ENCODE data around the gene PBXIP1. TPM values are rescaled to one million over a fixed set of nuclear protein-coding genes. Genes with fewer than 3 reads are reported as not detected.

PBXIP1 gene
- total and polyA plus RNA-seq, 2 of the 13 experiments (the other 11 are each of a cell fraction or from before 2014, with no cell fraction given), result 16.3 to 31.9 TPM

GRCh38 chr1:154972517-154973343 is 16.8 kb upstream of the PBXIP1 start (continued):
- TF ChIP-seq HIC2 (CRISPR knock-in tag; IDR thresholded peaks at IDR 0.05; ENCODE audit: low read depth) (peak; percentile 46; the same call in 1 of the 2 replicates), NR3C1 (CRISPR knock-in tag; IDR thresholded peaks at IDR 0.05) (no peak), MBNL3 (CRISPR knock-in tag; conservative IDR thresholded peaks at IDR 0.05) (no peak), TFE3 (CRISPR knock-in tag; IDR thresholded peaks at IDR 0.05) (no peak; the same call in 1 of the 2 replicates), NFATC3 (CRISPR knock-in tag; IDR thresholded peaks at IDR 0.05) (no peak), ZNF12 (CRISPR knock-in tag; IDR thresholded peaks at IDR 0.05) (no peak), ATAD3A (CRISPR knock-in tag; IDR thresholded peaks at IDR 0.05) (no peak), HOXD1 (CRISPR knock-in tag; IDR thresholded peaks at IDR 0.05) (0 out of 2 replicates have a peak, but pooled peaks have one; percentile 60), ZNF646 (CRISPR knock-in tag; IDR thresholded peaks at IDR 0.05) (no peak), JARID2 (CRISPR knock-in tag; IDR thresholded peaks at IDR 0.05; ENCODE audit: insufficient replicate concordance) (no peak), BCL3 (CRISPR knock-in tag; IDR thresholded peaks at IDR 0.05) (0 out of 2 replicates have a peak, but pooled peaks have one; percentile 6), MXD4 (CRISPR knock-in tag; IDR thresholded peaks at IDR 0.05) (0 out of 2 replicates have a peak, but pooled peaks have one; percentile 21), MBD4 (IDR thresholded peaks at IDR 0.05; ENCODE audit: borderline replicate concordance, low read length) (no peak), ELF1 (CRISPR knock-in tag; IDR thresholded peaks at IDR 0.05) (peak; percentile 39; the same call in 1 of the 2 replicates), HCFC1 (IDR thresholded peaks at IDR 0.05; ENCODE audit: low read depth, low read length) (no peak), MAX (IDR thresholded peaks at IDR 0.05) (peak; percentile 82), ZNF121 (CRISPR knock-in tag; IDR thresholded peaks at IDR 0.05) (no peak)
